Stimulated activated CD4-positive, alpha-beta T cell treated with anti-CD3 and anti-CD28 coated beads, Interleukin-4, amount 100 ng/mL, for 24 hours (primary cell): ENCODE measurements around the gene DDR1.
"Not testable (repeated sequence)": the region's sequence is repeated elsewhere in the genome, so short reads cannot be mapped to it uniquely, and the experiment has no call there.

Experiments
- DNase-seq: peaks from one replicate; pipeline ENCODE4 v3.0.0-alpha.2; 2020

DDR1 gene

GRCh38 chr6:30883685-30884520 is at the start of gene DDR1:
DDR1 (plus strand) TSS chr6:30884519; CDS start chr6:30888730, 4,211 bp downstream.
- peak; percentile 50 for DNase-seq

GRCh38 chr6:30834646-30835045 is 49.7 kb upstream of the DDR1 start:
- DNase-seq: no peak

DNA sequence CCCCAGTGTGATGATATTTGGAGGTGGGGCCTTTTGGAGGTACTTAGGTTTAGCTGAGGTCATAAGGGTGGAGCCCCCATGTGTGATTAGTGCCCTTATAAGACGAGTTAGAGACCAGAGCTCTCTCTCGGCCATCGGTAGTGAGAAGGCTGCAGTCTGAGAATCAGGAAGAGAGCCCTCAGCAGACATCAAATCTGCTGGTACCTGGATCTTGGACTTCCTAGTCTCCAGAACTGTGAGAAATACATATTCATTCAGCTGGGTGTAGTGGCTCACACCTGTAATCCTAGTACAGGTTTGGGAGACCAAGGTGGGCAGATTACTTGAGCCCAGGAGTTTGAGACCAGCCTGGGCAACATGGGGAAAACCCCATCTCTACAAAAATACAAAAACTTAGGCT is 48.7 kb upstream of the DDR1 start:
- DNase-seq: no peak

DNA sequence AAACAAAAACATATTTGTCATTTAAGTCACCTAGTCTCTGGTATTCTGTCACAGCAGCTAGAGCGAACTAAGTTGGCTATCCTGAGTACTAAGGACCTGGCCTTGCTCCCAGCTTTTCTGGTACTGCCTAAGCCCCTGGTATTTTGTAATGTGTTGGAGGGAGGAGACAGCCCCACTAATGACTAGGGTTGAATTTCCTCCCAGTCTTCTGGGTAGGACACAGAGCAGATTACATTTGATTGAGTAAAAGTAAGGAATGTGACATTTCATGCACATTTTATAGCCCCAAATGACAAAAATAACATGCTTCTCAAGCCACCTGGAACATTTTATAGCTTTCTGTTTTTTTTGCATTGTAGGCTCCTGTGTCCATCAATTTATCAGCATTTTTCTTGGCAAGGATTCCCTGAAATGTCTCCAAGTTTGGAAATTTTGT is 47.9 kb upstream of the DDR1 start:
- no peak for DNase-seq

GRCh38 chr6:30836957-30837356 is 47.4 kb upstream of the DDR1 start:
- no peak for DNase-seq

DNA sequence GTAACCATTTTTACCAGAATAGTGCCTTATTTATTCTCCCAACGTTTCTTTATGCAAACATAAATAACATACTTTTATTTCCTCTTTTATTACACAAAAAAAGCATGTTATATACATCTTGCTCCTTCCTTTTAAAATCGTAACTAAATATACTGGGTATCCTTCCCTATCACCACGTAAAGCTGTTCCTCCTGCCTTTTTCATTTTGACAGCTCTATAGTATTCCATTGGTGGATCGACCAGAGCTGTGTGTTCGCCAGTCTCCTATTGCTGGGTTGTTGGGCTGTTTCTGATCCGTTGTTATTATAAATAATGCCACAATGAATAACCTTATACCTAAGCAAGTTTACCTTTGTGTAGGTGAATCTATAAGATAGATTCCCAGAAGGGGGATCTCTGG is 46.9 kb upstream of the DDR1 start:
- no peak for DNase-seq

- DNase-seq: no peak
These were observed 46.4 kb upstream of the DDR1 start for GRCh38 chr6:30837870-30838269.

DNA sequence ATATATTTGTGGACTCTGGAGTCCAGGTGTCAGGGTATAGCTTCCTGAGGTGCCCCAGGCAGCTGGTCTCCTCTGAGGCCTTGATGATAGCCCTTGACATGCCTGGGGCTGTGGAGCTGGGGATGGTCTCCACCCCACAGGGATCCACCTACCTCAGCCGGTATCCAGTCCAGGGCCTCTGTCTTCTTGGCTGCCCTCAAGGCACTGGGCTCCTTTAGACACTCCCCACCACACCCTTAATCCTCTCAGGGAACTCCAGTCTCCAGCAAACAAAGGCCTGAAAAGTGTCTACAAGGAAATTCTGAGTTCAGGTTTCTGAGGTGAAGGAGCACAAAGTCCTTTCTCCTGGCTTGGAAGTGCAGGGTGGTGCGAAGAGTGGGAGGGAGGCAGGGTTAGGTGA is 44.6 kb upstream of the DDR1 start:
- DNase-seq: no peak

DNA sequence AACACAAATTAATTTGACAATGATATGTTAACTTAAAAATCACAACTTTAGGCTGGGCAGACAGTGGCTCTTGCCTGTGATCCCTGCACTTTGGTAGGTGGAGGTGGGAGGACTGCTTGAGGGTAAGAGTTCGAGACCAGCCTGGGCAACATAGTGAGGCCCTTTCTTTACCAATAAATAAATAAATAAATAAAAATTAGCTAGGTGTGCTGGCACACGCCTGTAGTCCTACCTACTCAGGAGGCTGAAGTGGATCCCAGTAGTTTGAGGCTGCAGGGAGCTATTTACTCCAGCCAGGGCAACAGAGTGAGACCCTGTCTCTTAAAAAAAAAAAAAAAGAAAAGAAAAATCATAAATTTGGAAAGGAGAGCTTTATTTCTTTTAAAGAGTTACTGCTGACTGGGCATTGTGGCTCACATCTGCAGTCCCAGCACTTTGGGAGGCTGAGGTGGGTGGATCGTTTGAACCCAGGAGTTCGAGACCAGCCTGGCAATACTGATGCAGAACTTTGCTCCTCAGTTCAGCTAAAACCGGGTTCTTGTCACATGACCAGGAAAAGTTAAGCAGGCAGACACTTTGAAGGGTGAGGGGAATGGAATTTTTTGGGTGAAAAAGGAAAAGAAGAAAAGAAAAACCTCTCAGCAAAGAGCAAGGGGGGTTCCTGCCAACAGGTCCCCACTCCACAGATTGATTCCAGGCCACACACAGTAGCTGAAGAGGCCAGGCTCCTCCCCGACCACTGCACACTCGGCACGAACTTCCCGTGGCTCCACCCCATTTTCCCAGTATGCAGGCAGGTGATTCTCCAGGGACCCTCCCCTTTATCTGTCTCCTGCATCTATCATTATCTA is 44.0 kb upstream of the DDR1 start:
- DNase-seq: no peak

DNA sequence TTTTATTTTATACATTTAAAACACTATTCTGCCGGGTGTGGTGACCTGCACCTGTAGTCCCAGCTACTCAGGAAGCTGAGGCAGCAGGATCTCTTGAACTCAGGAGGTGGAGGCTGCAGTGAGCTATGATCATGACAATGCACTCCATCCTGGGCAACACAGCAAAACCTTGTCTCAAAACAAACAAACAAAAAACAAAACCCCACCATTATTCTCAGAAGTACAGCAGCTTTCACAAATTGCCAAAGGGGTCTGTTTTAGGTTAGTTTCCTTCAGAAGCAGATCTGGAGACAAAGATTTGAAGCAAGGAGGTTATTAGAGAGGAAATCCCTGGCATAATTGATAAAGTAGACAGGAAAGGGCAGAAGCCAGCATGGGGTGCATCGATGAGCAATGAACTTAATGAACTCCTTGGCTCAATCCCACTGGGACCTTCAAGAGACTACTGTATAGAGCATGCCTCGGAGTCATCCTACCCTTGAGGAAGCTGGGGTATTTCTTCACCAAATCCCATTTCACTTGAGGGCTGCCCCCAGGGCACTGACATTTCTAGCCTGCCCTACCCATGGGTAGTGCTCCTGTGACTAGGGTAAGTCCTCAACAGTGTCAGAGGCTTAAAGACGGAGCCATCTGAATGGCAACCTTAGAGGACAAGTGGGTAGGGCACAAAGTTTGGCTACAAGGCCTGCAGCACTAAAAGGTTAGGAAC is 43.2 kb upstream of the DDR1 start:
- no peak for DNase-seq

- no peak for DNase-seq
These were observed 42.4 kb upstream of the DDR1 start for GRCh38 chr6:30841644-30842504.

DNA sequence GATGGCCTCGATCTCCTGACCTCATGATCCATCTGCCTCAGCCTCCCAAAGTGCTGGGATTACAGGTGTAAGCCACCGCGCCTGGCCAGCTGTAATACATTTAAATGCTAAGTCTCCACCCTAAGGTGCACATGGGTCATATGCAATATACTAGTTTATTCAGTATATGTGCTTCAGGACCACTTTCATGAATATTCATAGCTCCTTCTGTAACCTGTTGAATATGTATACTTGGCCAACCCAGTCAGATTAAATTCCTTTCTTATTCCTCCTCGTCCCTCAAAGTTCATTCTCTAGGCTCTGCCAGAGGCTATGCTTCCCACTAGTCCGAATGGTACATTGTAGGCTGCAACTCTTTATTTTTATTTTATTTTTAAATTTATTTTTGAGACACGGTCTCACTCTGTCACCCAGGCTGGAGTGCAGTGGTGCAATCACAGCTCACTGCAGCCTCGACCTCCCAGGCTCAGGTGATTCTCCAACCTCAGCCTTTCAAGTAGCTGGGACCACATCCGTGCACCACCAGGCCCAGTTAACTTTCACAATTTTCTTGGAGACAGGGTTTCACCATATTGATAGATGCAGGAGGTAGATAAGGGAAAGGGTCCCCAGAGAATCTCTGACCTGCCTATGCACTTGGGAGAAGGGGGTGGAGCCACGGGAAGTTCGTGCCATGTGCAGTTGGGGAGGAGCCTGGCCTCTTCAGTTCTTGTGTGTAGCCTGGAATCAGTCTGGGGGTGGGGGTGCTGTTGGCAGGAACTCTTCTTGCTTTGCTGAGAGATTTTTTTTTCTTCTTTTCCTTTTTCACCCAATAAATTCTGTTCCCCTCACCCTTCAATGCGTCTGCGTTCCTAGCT is 41.3 kb upstream of the DDR1 start:
- no peak for DNase-seq

DNA sequence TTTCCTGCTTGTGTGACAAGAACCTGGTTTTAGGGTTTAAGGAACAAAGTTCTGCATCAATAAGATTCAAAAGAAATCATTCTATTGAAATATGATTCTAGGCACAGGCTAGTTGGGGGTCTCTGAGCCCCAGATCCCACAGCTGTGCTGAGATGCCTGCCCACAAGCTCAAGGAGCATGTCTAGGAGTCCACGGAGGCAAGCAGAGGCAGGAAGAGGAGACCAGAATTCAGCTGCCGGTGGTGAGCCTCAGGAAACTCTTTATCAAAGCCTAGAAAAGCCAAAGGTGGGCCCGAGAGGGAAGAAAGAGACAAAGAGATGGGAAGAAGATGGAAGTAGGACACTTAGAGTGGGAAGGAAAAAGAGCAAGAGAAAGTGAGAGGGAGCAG is 40.7 kb upstream of the DDR1 start:
- no peak for DNase-seq

GRCh38 chr6:30844118-30844535 is 40.2 kb upstream of the DDR1 start:
- DNase-seq: no peak

GRCh38 chr6:30845183-30845582 is 39.1 kb upstream of the DDR1 start:
- DNase-seq: no peak

- DNase-seq: no peak
These were observed 36.8 kb upstream of the DDR1 start for GRCh38 chr6:30847421-30847970.

GRCh38 chr6:30847971-30848436 is 36.3 kb upstream of the DDR1 start:
- DNase-seq: no peak

- DNase-seq: no peak
These were observed 34.2 kb upstream of the DDR1 start for GRCh38 chr6:30849903-30850651.

- not testable (repeated sequence) for DNase-seq
These were observed 31.9 kb upstream of the DDR1 start for GRCh38 chr6:30852459-30852858.
